B cell (primary cell): Measurements from ENCODE around the gene FLT3LG. TPM values are rescaled to one million over a fixed set of nuclear protein-coding genes. Genes with fewer than 3 reads are reported as not detected.

Experiments
- ATAC-seq: fragments of 200-7000 bp; cut with Tn5 transposase; one replicate; pipeline ENCODE4 v1.10.0; 2021; ENCODE audit warnings: low read depth, mild to moderate bottlenecking, moderate number of reproducible peaks, moderate library complexity
- CTCF ChIA-PET: fragments of 350-600 bp; sonication (Branson Sonifier 250); formaldehyde crosslinking; loops from one replicate; lab custom pipeline; 2021; ENCODE audit warnings: antibody characterized with exemption, inconsistent platforms; lab: Charles Lee
- POLR2A ChIA-PET: fragments of 350-600 bp; sonication (Branson Sonifier 250); formaldehyde crosslinking; loops from one replicate; lab custom pipeline; 2021; ENCODE audit warnings: antibody characterized with exemption; lab: Charles Lee
- DNase-seq: peaks from one replicate; pipeline ENCODE4 v3.0.0; 2013
- H2AFZ ChIP-seq: 2 replicates; pipeline ENCODE4 v1.6.1; 2012; ENCODE audit warnings: mild to moderate bottlenecking, low read depth, low read length; ENCODE audit not compliant: insufficient read depth, poor library complexity, severe bottlenecking
- H3K27ac ChIP-seq, 2 donors: 1 replicate in 1 of 2; 2 replicates in 1 of 2; pipeline ENCODE4 v1.5.1; 2012 to 2013; ENCODE audit warnings: low read length in 2 of 2, mild to moderate bottlenecking in 2 of 2, moderate library complexity in 1 of 2
- H3K27me3 ChIP-seq, 4 experiments: fragments of 200-600 bp in 1 of 4; sonication (generic) in 1 of 4; replicated peaks in 1 of 4; 1 replicate in 2 of 4; 2 replicates in 2 of 4; pipeline versions ENCODE4 v1.6.1 to v1.7.0; 2013 to 2016; ENCODE audit warnings: low read length in 3 of 4, mild to moderate bottlenecking in 2 of 4, mixed read lengths in 1 of 4, moderate library complexity in 1 of 4; ENCODE audit not compliant: insufficient read depth in 4 of 4, control insufficient read depth in 3 of 4; ENCODE audit errors: control extremely low read depth in 1 of 4
- H3K36me3 ChIP-seq, 2 experiments: replicated peaks in 1 of 2; 1 replicate in 1 of 2; 2 replicates in 1 of 2; pipeline versions ENCODE4 v1.6.1 to v1.7.1; 2013; ENCODE audit warnings: low read length in 1 of 2; ENCODE audit not compliant: insufficient read depth in 2 of 2, control insufficient read depth in 1 of 2; ENCODE audit errors: control extremely low read depth in 1 of 2, extremely low read depth in 1 of 2
- H3K4me1 ChIP-seq, 2 donors: fragments of 200-600 bp in 1 of 2; sonication (generic) in 1 of 2; 1 replicate in 1 of 2; 2 replicates in 1 of 2; pipeline versions ENCODE4 v1.5.1 to v1.6.1; 2013 to 2017; ENCODE audit warnings: low read length in 2 of 2; ENCODE audit not compliant: control insufficient read depth in 2 of 2, insufficient read depth in 2 of 2
- H3K4me2 ChIP-seq: replicated peaks from 2 replicates; pipeline ENCODE3; 2012; ENCODE audit warnings: mild to moderate bottlenecking, low read depth, low read length; ENCODE audit not compliant: poor library complexity, severe bottlenecking
- H3K4me3 ChIP-seq, 5 experiments: fragments of 200-600 bp in 1 of 5; sonication (generic) in 1 of 5; 1 replicate in 3 of 5; 2 replicates in 2 of 5; pipeline versions ENCODE4 v1.5.1 to v1.7.0; 2011 to 2016; ENCODE audit warnings: low read length in 4 of 5, mild to moderate bottlenecking in 4 of 5, low read depth in 2 of 5, control low read depth in 1 of 5, moderate library complexity in 1 of 5; ENCODE audit not compliant: insufficient read depth in 1 of 5; ENCODE audit errors: control extremely low read depth in 1 of 5, extremely low read depth in 1 of 5
- H3K79me2 ChIP-seq: fragments of 200-600 bp; sonication (generic); one replicate; pipeline ENCODE4 v1.6.0; 2016; ENCODE audit warnings: low read length; ENCODE audit not compliant: control insufficient read depth, insufficient read depth
- H3K9ac ChIP-seq: fragments of 200-600 bp; sonication (generic); 2 replicates; pipeline ENCODE4 v1.6.1; 2017; ENCODE audit warnings: mild to moderate bottlenecking, low read length, moderate library complexity
- H3K9me3 ChIP-seq, 3 donors: one replicate each; pipeline versions ENCODE4 v1.6.1 to v1.7.1; 2013; ENCODE audit warnings: low read length in 2 of 3; ENCODE audit not compliant: control insufficient read depth in 2 of 3, insufficient read depth in 1 of 3; ENCODE audit errors: control extremely low read depth in 1 of 3
- H4K20me1 ChIP-seq: 2 replicates; pipeline ENCODE4 v1.6.0; 2012; ENCODE audit warnings: mild to moderate bottlenecking, low read length; ENCODE audit not compliant: insufficient read depth, control insufficient read depth, poor library complexity, severe bottlenecking
- H3K27ac Mint-ChIP-seq: one replicate; pipeline ENCODE4 v1.8.0; 2021; ENCODE audit warnings: mixed read lengths
- H3K27me3 Mint-ChIP-seq: one replicate; pipeline ENCODE4 v1.8.0; 2021; ENCODE audit warnings: mixed read lengths
- H3K4me1 Mint-ChIP-seq: one replicate; pipeline ENCODE4 v1.8.0; 2021; ENCODE audit warnings: mixed read lengths
- H3K4me3 Mint-ChIP-seq: one replicate; pipeline ENCODE4 v1.8.0; 2021; ENCODE audit warnings: mixed read lengths
- H3K9me3 Mint-ChIP-seq: one replicate; pipeline ENCODE4 v1.8.0; 2022; ENCODE audit warnings: mixed read lengths; ENCODE audit not compliant: insufficient read depth
- CTCF ChIP-seq: fragments of 200-600 bp; IDR thresholded peaks from one replicate; pipeline ENCODE4 v1.8.0; 2022; ENCODE audit warnings: antibody characterized with exemption, mild to moderate bottlenecking
- EZH2 ChIP-seq: IDR thresholded peaks from 2 replicates; pipeline ENCODE4 v1.6.1; 2012; ENCODE audit warnings: borderline replicate concordance, low read depth, mild to moderate bottlenecking, moderate library complexity, low read length; ENCODE audit not compliant: insufficient read depth, poor library complexity, severe bottlenecking
- WGBS: methylation state at CpG from one replicate; pipeline ENCODE4 v1.1.5; 2013; ENCODE audit warnings: missing lambda C conversion rate; ENCODE audit not compliant: insufficient coverage; 5-methylcytosine and 5-hydroxymethylcytosine counted together
- intact Hi-C: fragments of 100-400 bp; cut with micrococcal nuclease; formaldehyde crosslinking; loops from one replicate; pipeline ENCODE4 v1.10.0; 2022
- polyA plus RNA-seq: library from polyadenylated mRNA; depleted of rRNA; stranded (reverse); fragments of >200 nt; gene quantifications from 2 replicates; pipeline ENCODE4 v1.2.3, GENCODE V29; 2012
- total RNA-seq, 2 donors: library from RNA; stranded (reverse); fragments of 120-200 nt in 1 of 2; gene quantifications; 1 replicate in 1 of 2; 2 replicates in 1 of 2; pipeline versions ENCODE4 v1.2.3 to v1.2.4, GENCODE V29; 2013 to 2022

FLT3LG gene
- total and polyA plus RNA-seq, 2 donors (not counting 1 experiment from before 2014, with no cell fraction given) = 31.0 to 49.8 TPM

DNA sequence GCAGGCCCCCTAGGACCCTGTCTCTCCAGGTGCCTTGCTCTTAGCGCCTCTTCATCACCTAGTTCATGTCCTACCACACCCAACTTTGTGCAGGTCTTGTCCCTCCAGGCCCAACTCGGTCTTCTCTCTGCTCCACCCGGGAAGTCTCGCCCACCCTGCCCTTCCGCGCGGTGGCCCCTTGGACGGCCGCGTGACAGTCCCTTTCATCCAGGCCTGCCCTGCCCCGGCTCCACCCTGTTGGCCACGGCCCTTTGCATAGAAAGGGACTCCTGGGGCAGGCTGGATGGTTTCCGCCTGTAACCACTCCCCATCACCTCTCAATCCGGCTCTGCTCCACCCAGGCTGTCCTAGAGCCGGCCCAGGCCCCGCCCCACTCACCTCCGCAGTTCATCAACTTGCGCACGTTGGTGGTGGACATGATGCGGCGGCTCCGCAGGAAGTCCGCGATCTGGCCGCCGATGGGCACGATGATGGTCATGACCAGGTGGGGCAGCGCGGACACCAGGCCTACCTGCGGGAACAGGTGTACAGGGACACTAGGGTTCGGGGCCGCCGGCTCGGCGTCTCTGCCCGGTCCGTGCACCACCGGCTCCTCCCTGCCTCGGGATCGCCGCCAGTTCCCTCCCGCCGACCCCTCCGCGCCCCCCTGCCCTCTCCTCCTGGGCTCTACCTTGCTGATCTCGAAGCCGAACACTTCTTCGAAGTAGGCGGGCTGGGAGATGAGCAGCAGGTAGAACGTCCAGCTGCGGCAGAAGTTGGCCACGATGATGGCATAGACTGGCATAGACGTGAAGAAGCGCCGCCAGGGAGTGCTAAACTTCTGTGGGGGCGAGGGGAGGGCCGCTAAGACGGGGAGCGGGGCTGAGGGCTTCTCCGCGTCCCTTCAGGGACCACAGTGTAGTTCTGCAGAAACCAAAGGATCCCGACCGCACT is 41.6 kb upstream of the FLT3LG start:
- peak overlapping the region; percentile 61 for H3K4me2 ChIP-seq
- POLR2A ChIA-PET = interaction anchor here (0.6 kb wide), 2 partner anchors 48 to 106 kb away, joined by 5 to 6 read pairs; no protein-coding TSS in a partner anchor
- no peaks in the 10 kb centered on the region for H3K36me3 ChIP-seq
- no peaks in the 10 kb centered on the region for H3K9me3 Mint-ChIP-seq
- H3K4me3 Mint-ChIP-seq = peak overlapping the region; percentile 18
- TF ChIP-seq EZH2 (no peak), CTCF (no peak)
- peaks cover 0 to 71% (median 4%) of the 10 kb centered on the region in 3 donors for H3K9me3 ChIP-seq
- H3K4me1 Mint-ChIP-seq = peaks cover 52% of the 10 kb centered on the region
- DNase-seq (peak; percentile 55), ATAC-seq (peak; percentile 64)
- CTCF ChIA-PET = interaction anchor here (0.5 to 1.3 kb wide), 3 partner anchors 12 to 211 kb away, joined by 3 to 5 read pairs (median 3); no protein-coding TSS in a partner anchor
- H3K27ac Mint-ChIP-seq = peak overlapping the region; percentile 56
- 14% methylated on average over 63 of the region's 63 CpGs for WGBS
- H3K27ac ChIP-seq = no peak overlapping the region
- H3K27me3 Mint-ChIP-seq = peaks cover 72% of the 10 kb centered on the region
- H3K4me1 ChIP-seq = peaks cover 51 to 54% of the 10 kb centered on the region in 2 donors
- H3K27me3 ChIP-seq = peaks cover 0 to 99% (median 64%) of the 10 kb centered on the region in 4 experiments
- no peak overlapping the region for H3K4me3 ChIP-seq
- no peak overlapping the region for H3K9ac ChIP-seq
- H2AFZ ChIP-seq = peak overlapping the region; percentile 33
- intact Hi-C loops = no loop called here
- H4K20me1 ChIP-seq = no peaks in the 10 kb centered on the region
- H3K79me2 ChIP-seq = no peaks in the 10 kb centered on the region
